Liver (tissue), 9 donors: Measurements from ENCODE around the gene RBM3. TPM values are rescaled to one million over a fixed set of nuclear protein-coding genes. Genes with fewer than 3 reads are reported as not detected.
A peak's percentile ranks its signal among the peaks of the same experiment; 100 is the strongest.

ENCODE experiments used
- DNase-seq: peaks from one replicate; pipeline ENCODE4 v3.0.0-alpha.2; 2017; ENCODE audit warnings: low spot score
- H3K27ac ChIP-seq, 2 donors: one replicate each; pipeline ENCODE4 v1.7.0; 2013; ENCODE audit warnings: inconsistent platforms in 2 of 2, low read length in 2 of 2, control low read depth in 1 of 2, low read depth in 1 of 2, mild to moderate bottlenecking in 1 of 2
- H3K27me3 ChIP-seq, 4 donors: one replicate each; pipeline versions ENCODE4 v1.6.1 to v1.7.0; 2013; ENCODE audit warnings: low read length in 3 of 4, inconsistent platforms in 1 of 4, mild to moderate bottlenecking in 1 of 4, moderate library complexity in 1 of 4; ENCODE audit not compliant: control insufficient read depth in 4 of 4, insufficient read depth in 4 of 4
- H3K36me3 ChIP-seq, 4 donors: one replicate each; pipeline versions ENCODE4 v1.6.1 to v1.7.0; 2013; ENCODE audit warnings: low read length in 3 of 4, mild to moderate bottlenecking in 3 of 4, low read depth in 1 of 4, moderate library complexity in 1 of 4; ENCODE audit not compliant: control insufficient read depth in 4 of 4, insufficient read depth in 3 of 4
- H3K4me1 ChIP-seq, 4 donors: one replicate each; pipeline versions ENCODE4 v1.6.1 to v1.7.0; 2013; ENCODE audit warnings: low read length in 3 of 4, mild to moderate bottlenecking in 3 of 4, moderate library complexity in 1 of 4; ENCODE audit not compliant: control insufficient read depth in 4 of 4, insufficient read depth in 4 of 4
- H3K4me3 ChIP-seq, 3 donors: one replicate each; pipeline versions ENCODE4 v1.6.1 to v1.7.0; 2013; ENCODE audit warnings: low read length in 3 of 3, control low read depth in 1 of 3, low read depth in 1 of 3, mild to moderate bottlenecking in 1 of 3
- H3K9ac ChIP-seq, 2 donors: one replicate each; pipeline ENCODE4 v1.7.0; 2013; ENCODE audit warnings: low read length in 2 of 2, mild to moderate bottlenecking in 2 of 2, moderate library complexity in 2 of 2, control low read depth in 1 of 2, low read depth in 1 of 2
- H3K9me3 ChIP-seq, 4 donors: one replicate each; pipeline versions ENCODE4 v1.6.1 to v1.7.0; 2013; ENCODE audit warnings: low read length in 3 of 4; ENCODE audit not compliant: control insufficient read depth in 4 of 4
- EGR1 ChIP-seq, 2 donors: IDR thresholded peaks; 2 replicates each; pipeline ENCODE4 v1.6.1; 2016 to 2018; ENCODE audit warnings: antibody characterized with exemption in 2 of 2, low read depth in 2 of 2
- FOXA1 ChIP-seq: IDR thresholded peaks from 2 replicates; pipeline ENCODE4 v1.6.1; 2016; ENCODE audit warnings: antibody characterized with exemption
- FOXA2 ChIP-seq: IDR thresholded peaks from 2 replicates; pipeline ENCODE4 v1.6.1; 2016; ENCODE audit warnings: antibody characterized with exemption
- GABPA ChIP-seq, 2 donors: IDR thresholded peaks in 1 of 2; conservative IDR thresholded peaks in 1 of 2; 2 replicates each; pipeline ENCODE4 v1.6.1; 2016; ENCODE audit warnings: antibody characterized with exemption in 2 of 2, mild to moderate bottlenecking in 1 of 2, moderate library complexity in 1 of 2
- HNF4A ChIP-seq, 2 donors: conservative IDR thresholded peaks; 2 replicates each; pipeline ENCODE4 v1.6.1; 2016; ENCODE audit warnings: antibody characterized with exemption in 2 of 2, mild to moderate bottlenecking in 2 of 2
- HNF4G ChIP-seq: IDR thresholded peaks from 2 replicates; pipeline ENCODE4 v1.6.1; 2016; ENCODE audit warnings: antibody characterized with exemption
- JUND ChIP-seq, 2 donors: IDR thresholded peaks; 2 replicates each; pipeline ENCODE4 v1.6.1; 2016; ENCODE audit warnings: antibody characterized with exemption in 2 of 2
- NR2F2 ChIP-seq: IDR thresholded peaks from 2 replicates; pipeline ENCODE4 v1.6.1; 2016; ENCODE audit warnings: antibody characterized with exemption
- RAD21 ChIP-seq, 2 donors: IDR thresholded peaks; 2 replicates each; pipeline ENCODE4 v1.6.1; 2016; ENCODE audit warnings: antibody characterized with exemption in 2 of 2, mild to moderate bottlenecking in 2 of 2
- RXRA ChIP-seq, 2 donors: IDR thresholded peaks; 2 replicates each; pipeline ENCODE4 v1.6.1; 2017 to 2018; ENCODE audit warnings: antibody characterized with exemption in 2 of 2, mild to moderate bottlenecking in 1 of 2
- SP1 ChIP-seq: IDR thresholded peaks from 2 replicates; pipeline ENCODE4 v1.6.1; 2018; ENCODE audit warnings: antibody characterized with exemption, mild to moderate bottlenecking
- TAF1 ChIP-seq: conservative IDR thresholded peaks from 2 replicates; pipeline ENCODE4 v1.6.1; 2016; ENCODE audit warnings: antibody characterized with exemption, mild to moderate bottlenecking
- YY1 ChIP-seq: IDR thresholded peaks from 2 replicates; pipeline ENCODE4 v1.6.1; 2016; ENCODE audit warnings: antibody characterized with exemption, mild to moderate bottlenecking
- WGBS: extraction: QIAGEN DNeasy Blood & Tissue Kit; methylation state at CpG from one replicate; pipeline ENCODE4 v1.1.7; 2013; 5-methylcytosine and 5-hydroxymethylcytosine counted together
- polyA plus RNA-seq, 2 donors: library from polyadenylated mRNA; stranded (reverse) in 1 of 2; unstranded in 1 of 2; fragments of 200-250 nt in 1 of 2; fragments of >200 nt in 1 of 2; fragmentation: Nextera tagmentation in 1 of 2; extraction: Ambion mirVana in 1 of 2; gene quantifications; one replicate each; pipeline versions ENCODE4 v1.2.1 to v1.2.3, GENCODE V29; 2013 to 2015
- total RNA-seq, 2 donors: library from RNA; depleted of rRNA; stranded (reverse); fragments of >200 nt; gene quantifications; one replicate each; pipeline ENCODE4 v1.2.3, GENCODE V29; 2014
- TF ChIP-seq, protein P1 (sequence below): IDR thresholded peaks from 2 replicates; pipeline ENCODE4 v1.6.1; 2016; ENCODE audit warnings: antibody characterized with exemption
- TF ChIP-seq, protein P2 (sequence below): fragments of 150-350 bp; IDR thresholded peaks from 2 replicates; pipeline ENCODE4 v1.5.1; 2017; ENCODE audit warnings: improper control_type of control experiment, low read depth, low read length; ENCODE audit not compliant: missing input control
- TF ChIP-seq, protein P3 (sequence below): IDR thresholded peaks from 2 replicates; pipeline ENCODE4 v1.6.1; 2016; ENCODE audit warnings: antibody characterized with exemption, mild to moderate bottlenecking
- TF ChIP-seq, protein P4 (sequence below): IDR thresholded peaks from 2 replicates; pipeline ENCODE4 v1.6.1; 2016; ENCODE audit warnings: antibody characterized with exemption
- TF ChIP-seq, protein P5 (sequence below): IDR thresholded peaks from 2 replicates; pipeline ENCODE4 v1.6.1; 2016; ENCODE audit warnings: antibody characterized with exemption
- donor health status: healthy.
- donor health status: healthy.
- donor health status: healthy.
- donor health status: healthy.
- donor health status: healthy.

The RBM3 gene
- total and polyA plus RNA-seq, 4 donors: 28.6 to 87.3 (median 62.1) TPM

DNA sequence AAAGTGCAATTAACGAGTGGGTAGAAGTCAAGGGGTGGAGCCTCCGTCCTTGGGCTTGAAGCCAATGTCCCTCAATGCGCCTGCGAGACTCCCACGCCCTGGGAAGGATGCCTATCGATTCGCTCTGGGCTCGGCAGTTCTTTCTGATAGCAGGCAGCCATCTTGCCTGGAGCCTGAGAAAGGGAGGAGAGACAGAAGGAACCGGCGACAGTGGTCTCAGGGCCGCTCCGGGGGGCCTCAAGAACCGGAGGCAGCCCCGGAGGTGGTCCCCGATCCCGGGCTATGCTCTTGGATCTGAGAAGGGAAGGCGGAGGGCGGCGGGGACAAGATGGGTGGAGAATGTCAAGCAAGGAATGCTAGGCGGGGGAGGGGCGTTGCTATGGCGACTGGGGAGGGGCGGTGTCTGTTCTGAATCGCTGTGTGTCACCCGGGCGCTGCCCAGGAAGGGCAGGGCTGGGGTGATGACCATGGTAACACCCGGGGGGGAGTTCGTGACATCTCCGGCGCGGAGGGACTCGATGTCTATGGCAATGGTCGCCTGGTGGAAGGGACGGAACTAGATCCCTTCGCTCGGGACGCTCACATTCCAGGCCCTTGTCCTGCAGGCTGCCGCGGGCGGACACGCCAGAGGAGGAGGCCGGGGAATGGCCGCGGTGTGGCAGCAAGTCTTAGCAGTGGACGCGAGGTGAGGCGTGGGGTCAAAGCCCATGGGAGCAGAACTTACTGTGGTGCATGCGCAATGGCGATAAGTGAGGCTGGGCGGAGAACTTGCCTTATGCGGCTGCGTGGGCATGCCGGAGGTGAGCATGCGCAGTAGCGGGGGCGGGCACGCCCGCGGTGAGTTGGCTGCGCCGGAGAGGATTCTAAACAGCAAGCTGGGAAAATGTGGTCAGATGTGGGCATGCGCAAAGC is 23.3 kb downstream of the RBM3 start, which contains the start of gene WDR13:
TSS of gene WDR13 (plus strand) at position 140 of the 912 bp plus-strand sequence. CDS start at position 645, 505 bp downstream.
- TF ChIP-seq YY1 (peak; percentile 98), RXRA (IDR thresholded peaks at IDR 0.05) (peak; percentile 67 to 69), SP1 (peak; percentile 50), NR2F2 (peak; percentile 79), HNF4A (conservative IDR thresholded peaks at IDR 0.05) (peak; percentile 23 to 44), TAF1 (no peak), FOXA1 (no peak), JUND (IDR thresholded peaks at IDR 0.05) (no peak), GABPA (IDR thresholded peaks at IDR 0.05 in 1 of 2, conservative IDR thresholded peaks at IDR 0.05 in 1 of 2) (no peak), FOXA2 (no peak), EGR1 (IDR thresholded peaks at IDR 0.05; ENCODE audit: low read depth in 2 of 2) (peak; percentile 77 to 79), RAD21 (IDR thresholded peaks at IDR 0.05) (peak; percentile 4 to 6), HNF4G (no peak)
- TF ChIP-seq, protein P1, sequence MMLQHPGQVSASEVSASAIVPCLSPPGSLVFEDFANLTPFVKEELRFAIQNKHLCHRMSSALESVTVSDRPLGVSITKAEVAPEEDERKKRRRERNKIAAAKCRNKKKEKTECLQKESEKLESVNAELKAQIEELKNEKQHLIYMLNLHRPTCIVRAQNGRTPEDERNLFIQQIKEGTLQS: no peak
- TF ChIP-seq, protein P2, sequence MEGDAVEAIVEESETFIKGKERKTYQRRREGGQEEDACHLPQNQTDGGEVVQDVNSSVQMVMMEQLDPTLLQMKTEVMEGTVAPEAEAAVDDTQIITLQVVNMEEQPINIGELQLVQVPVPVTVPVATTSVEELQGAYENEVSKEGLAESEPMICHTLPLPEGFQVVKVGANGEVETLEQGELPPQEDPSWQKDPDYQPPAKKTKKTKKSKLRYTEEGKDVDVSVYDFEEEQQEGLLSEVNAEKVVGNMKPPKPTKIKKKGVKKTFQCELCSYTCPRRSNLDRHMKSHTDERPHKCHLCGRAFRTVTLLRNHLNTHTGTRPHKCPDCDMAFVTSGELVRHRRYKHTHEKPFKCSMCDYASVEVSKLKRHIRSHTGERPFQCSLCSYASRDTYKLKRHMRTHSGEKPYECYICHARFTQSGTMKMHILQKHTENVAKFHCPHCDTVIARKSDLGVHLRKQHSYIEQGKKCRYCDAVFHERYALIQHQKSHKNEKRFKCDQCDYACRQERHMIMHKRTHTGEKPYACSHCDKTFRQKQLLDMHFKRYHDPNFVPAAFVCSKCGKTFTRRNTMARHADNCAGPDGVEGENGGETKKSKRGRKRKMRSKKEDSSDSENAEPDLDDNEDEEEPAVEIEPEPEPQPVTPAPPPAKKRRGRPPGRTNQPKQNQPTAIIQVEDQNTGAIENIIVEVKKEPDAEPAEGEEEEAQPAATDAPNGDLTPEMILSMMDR: no peak
- TF ChIP-seq, protein P3, sequence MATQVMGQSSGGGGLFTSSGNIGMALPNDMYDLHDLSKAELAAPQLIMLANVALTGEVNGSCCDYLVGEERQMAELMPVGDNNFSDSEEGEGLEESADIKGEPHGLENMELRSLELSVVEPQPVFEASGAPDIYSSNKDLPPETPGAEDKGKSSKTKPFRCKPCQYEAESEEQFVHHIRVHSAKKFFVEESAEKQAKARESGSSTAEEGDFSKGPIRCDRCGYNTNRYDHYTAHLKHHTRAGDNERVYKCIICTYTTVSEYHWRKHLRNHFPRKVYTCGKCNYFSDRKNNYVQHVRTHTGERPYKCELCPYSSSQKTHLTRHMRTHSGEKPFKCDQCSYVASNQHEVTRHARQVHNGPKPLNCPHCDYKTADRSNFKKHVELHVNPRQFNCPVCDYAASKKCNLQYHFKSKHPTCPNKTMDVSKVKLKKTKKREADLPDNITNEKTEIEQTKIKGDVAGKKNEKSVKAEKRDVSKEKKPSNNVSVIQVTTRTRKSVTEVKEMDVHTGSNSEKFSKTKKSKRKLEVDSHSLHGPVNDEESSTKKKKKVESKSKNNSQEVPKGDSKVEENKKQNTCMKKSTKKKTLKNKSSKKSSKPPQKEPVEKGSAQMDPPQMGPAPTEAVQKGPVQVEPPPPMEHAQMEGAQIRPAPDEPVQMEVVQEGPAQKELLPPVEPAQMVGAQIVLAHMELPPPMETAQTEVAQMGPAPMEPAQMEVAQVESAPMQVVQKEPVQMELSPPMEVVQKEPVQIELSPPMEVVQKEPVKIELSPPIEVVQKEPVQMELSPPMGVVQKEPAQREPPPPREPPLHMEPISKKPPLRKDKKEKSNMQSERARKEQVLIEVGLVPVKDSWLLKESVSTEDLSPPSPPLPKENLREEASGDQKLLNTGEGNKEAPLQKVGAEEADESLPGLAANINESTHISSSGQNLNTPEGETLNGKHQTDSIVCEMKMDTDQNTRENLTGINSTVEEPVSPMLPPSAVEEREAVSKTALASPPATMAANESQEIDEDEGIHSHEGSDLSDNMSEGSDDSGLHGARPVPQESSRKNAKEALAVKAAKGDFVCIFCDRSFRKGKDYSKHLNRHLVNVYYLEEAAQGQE: no peak
- TF ChIP-seq, protein P4, sequence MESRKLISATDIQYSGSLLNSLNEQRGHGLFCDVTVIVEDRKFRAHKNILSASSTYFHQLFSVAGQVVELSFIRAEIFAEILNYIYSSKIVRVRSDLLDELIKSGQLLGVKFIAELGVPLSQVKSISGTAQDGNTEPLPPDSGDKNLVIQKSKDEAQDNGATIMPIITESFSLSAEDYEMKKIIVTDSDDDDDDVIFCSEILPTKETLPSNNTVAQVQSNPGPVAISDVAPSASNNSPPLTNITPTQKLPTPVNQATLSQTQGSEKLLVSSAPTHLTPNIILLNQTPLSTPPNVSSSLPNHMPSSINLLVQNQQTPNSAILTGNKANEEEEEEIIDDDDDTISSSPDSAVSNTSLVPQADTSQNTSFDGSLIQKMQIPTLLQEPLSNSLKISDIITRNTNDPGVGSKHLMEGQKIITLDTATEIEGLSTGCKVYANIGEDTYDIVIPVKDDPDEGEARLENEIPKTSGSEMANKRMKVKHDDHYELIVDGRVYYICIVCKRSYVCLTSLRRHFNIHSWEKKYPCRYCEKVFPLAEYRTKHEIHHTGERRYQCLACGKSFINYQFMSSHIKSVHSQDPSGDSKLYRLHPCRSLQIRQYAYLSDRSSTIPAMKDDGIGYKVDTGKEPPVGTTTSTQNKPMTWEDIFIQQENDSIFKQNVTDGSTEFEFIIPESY: no peak
- TF ChIP-seq, protein P5, sequence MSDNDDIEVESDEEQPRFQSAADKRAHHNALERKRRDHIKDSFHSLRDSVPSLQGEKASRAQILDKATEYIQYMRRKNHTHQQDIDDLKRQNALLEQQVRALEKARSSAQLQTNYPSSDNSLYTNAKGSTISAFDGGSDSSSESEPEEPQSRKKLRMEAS: peak; percentile 33
- Histone ChIP-seq H3K9me3 (no peaks in the 10 kb centered on the region), H3K9ac (peak within 1 kb of the TSS in 1 of 2 donors; percentile 59), H3K27me3 (no peaks in the 10 kb centered on the region), H3K36me3 (peaks cover 6 to 22% (median 12%) of the 10 kb centered on the region in 4 donors), H3K4me3 (peak within 1 kb of the TSS; percentile 64 to 85 (median 73)), H3K27ac (peak within 1 kb of the TSS; percentile 98 to 99), H3K4me1 (peaks cover 0 to 10% (median 2%) of the 10 kb centered on the region in 4 donors)
- WGBS: under 1% methylated on average over 62 of the region's 62 CpGs
- peak; percentile 91 for DNase-seq
